ENCODE measurements around the gene EGFL7.
A peak's percentile ranks its signal among the peaks of the same experiment; 100 is the strongest.

EGFL7 gene

DNA sequence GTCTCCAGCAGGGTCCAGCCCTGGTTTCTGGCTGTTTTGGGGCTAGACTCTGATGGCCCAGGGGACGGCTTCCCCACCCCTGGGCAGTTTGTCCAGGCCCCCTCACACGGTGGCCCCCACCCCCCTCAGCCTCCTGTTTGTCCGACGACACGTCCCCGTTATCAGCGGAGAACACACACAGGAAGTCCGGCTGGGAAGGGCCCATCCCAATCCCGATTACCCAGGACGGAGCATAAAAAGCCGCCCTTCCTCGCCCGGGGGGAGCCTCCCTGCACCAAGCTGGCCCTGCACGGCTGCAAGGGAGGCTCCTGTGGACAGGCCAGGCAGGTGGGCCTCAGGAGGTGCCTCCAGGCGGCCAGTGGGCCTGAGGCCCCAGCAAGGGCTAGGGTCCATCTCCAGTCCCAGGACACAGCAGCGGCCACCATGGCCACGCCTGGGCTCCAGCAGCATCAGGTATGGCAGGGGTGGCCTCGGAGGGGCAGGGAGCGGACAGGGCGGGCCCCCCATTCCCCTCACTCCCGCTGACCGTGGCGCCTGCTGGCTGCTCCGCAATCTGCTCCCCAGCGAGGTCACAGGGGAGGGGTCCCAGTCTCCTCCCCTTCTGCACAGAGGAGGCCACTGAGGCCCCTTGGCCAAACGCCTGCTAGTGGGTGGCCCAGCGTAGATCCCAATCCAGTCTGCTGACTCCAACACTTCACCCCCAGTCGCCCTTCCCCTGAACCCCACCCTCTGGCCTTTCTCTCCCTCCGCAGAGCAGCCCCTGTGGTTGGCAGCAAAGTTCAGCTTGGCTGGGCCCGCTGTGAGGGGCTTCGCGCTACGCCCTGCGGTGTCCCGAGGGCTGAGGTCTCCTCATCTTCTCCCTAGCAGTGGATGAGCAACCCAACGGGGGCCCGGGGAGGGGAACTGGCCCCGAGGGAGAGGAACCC is at the start of gene EGFL7:
Gene EGFL7 (plus strand): TSS at position 261 of the 926 bp plus-strand sequence. CDS start 5,367 bp downstream, outside the sequence.
- no peak for DNase-seq (ENCODE audit: low spot score)

DNA sequence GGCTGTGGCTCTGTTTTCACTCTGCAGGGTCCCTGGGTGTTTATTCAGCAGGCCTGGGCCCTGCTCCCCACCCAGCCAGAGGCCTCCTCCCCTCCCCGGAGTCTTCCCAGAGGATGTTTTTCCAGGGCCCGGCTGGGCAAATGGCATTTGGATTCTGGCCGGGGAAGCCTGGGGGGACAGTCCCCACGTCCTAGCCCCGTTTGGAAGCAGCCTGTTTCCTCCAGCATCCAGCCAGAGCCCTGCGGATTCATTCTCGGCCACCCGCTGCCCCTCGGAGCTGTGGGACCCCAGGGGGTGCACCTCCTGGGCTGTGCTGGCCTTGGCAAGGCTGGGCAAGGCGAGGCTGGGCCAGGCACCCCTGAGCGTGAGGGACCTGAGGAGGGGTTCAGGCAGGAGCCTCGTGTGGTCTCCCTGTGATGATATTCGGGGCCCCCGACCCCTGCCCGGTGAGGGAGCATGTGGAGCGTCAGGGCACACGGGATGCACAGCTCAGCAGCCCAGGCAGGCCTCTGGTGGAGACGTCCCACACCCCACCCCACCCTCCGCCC is 48.8 kb upstream of the EGFL7 start:
- DNase-seq (ENCODE audit: low spot score), result no peak

DNA sequence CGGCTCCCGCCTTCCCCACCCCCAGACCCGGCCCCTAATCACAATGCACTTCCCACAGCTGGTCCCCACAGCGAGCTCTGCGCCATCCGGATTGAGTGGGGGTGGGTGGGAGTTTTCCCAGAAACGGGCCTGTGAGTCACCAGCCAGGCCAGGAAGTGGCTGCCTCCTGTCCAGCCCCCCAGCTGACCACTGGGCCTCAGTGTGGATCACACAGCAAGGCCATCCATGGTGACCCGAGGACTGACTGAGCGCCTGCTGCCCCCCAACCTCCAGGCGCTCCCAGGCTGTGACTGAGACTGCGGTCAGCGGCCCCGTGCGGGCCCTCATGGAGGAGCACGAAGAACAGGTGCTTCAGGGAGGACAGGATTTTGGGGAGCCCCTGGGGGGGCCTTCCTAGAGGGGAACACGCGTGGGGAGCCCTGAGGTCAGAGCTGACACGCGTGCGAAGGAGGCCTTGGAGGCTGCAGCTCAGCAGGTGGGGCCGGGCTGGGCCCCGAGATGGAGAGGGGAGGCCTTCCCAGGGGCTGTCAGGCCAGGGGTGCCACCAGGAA is 48.3 kb upstream of the EGFL7 start:
- peak; percentile 56 for DNase-seq (ENCODE audit: low spot score)

DNA sequence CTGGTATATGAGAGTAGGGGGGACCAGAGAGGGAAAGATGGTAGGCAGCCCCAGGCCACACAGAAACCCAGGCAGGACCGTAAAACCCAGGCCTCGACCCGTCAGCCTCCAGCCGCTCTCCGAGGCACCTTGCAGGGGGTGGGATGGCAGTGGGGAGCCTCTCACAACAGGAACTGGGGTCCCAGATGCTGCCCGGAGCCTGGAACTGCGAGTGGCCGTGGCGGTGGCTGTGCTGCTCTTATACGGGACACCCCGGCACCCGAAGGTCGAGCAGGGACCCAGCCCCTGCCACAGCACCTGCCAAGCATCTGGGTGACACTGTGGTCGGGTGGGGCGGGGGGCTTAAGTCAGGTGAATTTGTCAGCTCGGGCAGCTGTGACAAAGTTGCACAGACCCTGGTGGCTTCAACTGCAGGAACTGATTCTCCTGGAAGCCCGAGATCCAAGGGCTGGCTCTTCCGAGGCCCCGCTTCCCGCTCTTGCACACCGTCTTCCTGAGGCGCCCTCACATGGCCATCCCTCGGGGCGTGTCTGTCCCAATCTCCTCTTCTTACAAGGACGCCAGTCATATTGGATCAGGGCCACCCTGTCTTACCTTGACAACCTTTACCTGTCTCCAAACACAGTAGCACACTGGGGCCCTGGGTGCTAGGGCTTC is 47.6 kb upstream of the EGFL7 start:
- no peak for DNase-seq (ENCODE audit: low spot score)

DNA sequence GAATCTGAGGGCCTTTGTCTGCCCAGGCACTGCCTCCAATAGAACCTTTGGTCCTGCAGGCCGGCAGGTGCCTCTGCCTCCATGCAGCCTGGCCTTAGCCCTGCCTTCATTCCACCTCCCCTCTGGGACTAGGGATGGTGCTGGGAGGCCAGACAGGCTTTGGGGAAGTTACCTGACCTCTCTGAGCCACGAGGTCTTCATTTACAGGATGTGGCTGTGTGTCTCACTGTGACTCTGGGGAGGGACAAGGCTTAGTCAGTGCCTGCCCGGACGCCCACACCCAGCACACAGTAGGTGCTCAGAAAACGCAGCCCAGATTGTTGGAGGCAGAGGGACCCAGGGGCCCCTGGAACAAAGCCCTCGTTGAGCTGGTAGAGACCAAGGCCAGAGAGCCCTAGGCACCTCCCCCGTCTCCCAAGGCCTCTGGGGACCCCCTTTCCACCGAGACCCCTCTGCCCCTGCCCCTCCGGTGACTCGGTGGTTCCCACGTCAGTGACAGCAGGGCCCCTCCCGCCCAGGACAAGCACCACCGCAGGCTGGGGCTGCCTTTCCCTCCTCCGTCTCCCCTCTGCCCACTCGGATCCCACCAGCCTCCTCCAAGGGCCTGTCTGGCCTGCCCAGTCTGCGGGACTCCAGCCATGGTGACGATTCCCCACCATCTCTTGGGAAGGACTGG is 46.9 kb upstream of the EGFL7 start:
- no peak for DNase-seq (ENCODE audit: low spot score)

DNA sequence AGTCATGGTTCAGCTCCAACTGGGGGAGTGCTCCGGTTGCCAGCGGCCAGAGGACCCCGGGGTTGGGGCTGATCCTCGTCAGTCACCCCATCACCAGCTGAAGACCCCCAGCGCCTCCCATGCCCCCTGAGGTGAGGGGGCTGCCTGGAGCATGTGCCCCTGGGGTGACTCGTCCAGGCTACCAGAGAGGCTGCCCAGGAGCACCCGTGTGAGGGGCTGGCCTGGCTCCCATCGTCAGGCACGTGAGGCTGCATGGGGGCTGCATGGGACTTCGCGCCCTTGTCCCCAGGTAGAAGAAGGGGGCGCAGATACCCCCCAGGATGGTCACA is 46.4 kb upstream of the EGFL7 start:
- DNase-seq (ENCODE audit: low spot score), result no peak

DNA sequence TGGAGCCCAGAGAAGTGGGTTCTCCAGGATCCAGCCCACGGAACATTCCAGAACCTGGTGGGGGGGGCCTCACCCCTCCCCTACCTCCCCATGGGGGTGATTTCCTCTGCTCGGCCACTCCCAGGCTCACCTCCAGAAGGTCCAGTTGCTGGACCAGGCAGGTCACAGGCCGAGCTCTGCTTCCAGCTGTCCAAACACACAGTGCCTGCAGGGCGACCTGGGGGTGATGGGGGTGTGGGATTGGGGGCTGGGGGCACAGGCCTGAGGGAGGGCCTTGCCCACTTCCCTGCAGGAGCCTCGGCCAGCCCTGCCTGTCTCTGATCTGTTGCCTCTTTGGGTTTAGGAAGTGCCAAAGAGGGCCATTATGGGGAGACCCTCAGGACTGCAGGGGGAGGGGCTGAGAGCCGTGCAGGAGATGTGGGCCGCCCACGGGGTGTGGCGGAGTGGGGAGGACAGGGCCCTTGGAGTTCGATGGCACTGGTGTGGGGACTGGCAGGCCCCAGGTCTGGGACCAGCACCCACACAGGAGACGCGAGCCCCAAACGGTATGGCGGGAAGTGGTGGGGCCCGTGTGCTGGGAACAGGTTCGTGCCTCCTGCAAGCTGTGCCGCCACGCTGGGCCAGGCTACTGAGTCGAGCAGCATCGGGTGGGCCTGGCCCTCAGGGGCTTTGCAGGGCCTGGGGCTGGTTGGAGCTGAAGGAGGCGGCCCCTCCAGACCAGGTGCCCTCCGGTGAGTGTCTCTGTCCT is 45.6 kb upstream of the EGFL7 start:
- DNase-seq (ENCODE audit: low spot score), result no peak

DNA sequence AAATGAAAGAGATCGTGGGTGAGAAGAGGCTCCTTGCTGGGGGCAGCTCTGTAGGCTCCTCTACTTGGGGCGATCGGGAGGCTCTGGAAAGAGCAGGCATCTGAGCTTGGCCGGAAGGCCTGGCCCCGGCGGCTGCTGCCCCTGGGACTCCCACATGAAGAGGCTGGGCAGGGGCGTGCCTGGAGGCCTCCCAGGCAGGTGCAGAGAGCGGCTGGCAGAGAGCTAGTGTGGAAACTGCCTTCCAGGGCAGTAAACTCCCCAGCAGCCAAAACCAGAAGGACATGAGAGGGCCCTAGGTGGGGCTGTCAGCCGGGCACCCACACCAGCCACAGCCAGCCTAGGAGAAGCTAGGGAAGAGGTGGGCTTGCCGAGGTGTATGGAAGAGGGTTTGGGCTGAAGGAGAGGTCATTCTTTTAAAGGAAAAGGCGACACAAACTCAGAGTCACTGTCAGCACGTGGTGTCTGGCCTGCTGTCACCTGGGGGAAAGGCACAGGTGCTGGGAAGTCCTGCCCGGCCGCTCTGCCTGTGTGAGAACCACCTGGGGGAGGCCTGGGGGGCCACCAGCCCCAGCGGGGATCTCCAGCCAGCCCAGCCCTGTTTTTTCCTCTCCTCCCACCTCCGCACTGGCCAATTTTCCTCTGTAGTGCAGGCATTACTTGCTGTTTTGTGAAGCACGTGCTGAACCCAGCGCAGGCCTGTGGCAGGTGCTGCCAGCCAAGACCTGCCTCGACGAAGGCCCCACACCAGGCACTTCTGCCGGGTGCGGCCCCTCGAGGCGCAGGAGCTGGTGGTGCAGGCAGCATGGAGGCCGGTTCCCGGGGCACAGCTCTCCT is 44.8 kb upstream of the EGFL7 start:
- no peak for DNase-seq (ENCODE audit: low spot score)

DNA sequence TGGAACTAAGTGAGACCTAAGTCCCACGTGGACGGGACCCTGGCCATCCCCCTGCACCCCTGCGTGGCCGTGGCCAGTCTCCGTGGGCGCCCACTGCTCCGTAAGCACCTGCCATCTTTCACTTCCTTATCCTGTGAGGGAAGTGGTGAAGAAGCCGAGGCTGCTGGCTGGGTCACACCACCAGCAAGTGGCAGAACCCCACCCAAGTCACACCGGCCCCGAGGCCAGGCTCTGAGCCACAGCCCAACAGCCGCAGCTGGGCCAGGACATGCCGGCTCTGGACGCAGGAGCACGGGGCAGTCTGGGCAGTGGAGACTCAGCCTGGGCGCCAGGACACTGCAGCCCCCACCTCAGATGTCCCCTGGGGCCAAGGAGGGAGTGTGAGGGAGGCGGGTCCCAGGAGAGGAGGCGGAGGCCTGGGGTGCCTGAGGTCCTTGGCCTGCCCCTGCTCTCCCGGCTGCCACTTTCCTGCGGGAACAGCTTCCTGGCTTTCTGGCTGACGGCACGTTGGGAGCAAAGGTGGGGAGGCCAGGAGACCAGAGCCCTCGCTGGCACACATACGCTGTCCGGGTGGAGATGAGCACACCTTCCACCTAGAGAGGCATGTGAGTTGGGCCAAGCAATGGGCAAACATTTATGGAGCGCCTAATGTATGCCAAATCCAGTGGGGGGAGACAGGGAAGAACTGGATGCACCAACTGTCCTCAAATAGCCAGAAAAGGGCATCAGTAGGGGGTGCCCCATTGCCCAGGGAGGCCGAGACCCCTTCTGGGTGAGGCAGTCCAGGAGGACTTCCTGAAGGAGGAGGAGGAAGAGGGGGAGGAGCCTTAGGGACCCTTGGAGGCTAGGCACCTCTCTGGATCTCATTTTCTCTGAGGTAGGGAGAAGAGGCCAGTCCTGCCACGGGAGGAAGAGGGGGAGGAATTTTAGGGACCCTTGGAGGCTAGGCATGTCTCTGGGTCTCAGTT is 43.9 kb upstream of the EGFL7 start:
- DNase-seq (ENCODE audit: low spot score), result no peak

DNA sequence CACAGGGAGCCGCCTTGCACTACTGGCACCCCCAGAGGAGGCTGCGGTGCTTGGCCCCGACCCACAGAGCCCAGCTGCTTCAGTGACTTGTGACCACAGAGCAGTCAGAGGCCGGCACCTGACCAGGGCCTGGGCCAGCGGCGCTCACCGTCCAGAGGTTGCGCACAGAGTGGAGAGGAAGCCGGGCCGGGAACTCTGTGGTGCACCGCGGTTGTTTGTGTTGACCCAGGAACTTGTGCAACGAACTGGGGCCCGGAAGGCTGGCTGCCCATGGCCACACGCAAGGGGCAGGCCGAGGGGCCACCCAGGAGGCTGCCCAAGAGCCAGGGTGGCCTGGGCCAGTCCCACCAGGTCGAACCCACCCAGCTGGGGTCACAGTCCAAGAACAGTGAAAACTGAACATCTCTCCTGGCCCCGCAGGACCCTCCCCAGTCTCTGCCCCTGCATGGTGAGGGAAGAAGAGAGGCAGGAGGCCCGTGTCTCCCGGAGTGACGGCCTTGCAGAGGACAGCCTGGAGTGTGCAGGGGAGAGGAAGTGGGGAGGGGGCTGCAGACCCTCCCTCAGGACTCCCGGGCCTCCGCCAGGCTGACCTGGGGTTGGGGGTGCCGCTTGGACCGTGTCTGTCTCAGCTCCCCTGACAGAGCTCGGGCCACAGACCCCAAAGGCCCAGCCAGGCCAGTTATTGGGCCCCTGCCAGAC is 42.8 kb upstream of the EGFL7 start:
- DNase-seq (ENCODE audit: low spot score), result no peak

DNA sequence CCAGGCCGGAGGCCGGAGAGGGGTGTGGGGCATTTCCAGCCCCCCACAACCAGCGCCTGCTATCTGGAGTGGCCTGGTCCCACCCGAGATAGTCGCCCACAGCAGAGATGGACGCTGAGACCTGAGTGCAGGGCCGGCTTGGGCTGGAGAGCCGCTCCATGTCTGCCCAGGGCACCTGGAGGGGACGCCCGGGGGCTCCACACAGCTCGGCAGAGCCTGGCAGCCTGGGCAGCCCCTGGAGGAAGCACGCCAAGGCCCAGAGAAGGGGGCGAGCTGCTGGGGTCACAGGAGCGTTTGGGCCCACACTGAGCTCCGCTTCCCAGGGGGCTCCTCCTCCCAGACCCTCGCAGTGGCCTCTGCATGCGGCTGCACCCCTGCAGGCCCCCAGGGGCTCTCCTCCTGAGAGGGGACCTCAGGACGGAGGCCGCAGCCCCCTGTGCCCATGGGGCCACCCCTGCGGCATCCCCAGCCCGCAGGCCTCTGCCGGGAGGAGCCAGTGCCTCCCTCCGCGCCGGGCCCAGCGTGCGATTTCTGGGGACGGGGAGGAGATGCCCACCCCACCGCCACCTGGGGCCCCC is 42.2 kb upstream of the EGFL7 start:
- DNase-seq (ENCODE audit: low spot score), result no peak

DNA sequence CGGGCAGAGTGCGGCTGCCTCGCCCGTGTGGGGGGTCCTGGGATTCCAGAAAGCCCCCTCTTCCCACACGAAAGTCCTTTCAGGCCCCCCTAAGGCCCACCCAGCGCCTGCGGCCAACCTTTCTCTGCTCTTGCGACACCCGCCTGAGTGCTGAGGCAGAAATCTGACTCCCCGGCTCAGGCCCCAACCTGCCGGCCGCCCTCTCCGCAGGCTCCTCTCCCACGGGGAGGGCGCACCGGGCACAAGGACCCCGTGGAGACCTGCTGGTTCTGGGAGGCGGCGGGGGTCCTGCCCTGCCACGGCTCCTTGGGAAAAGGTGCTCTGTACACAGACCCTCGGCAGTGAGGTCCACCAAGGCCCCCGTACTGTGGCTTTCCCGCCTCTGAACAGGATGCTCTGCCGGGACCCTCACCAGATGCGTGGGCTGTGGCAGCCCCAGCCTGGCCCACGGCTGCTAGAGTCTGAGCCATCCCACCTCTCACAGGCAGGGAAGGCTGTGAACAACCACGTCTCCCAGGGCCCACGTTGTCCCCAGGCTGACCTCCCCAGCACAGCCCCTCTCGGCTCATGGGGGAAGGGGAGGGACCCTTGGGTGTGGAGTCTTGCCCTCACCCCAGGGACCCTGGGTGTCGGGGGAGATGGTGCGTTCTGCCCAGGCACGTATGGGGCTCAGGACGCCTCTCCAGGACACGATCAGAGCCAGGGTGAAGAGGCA is 41.5 kb upstream of the EGFL7 start:
- DNase-seq (ENCODE audit: low spot score), result no peak

DNA sequence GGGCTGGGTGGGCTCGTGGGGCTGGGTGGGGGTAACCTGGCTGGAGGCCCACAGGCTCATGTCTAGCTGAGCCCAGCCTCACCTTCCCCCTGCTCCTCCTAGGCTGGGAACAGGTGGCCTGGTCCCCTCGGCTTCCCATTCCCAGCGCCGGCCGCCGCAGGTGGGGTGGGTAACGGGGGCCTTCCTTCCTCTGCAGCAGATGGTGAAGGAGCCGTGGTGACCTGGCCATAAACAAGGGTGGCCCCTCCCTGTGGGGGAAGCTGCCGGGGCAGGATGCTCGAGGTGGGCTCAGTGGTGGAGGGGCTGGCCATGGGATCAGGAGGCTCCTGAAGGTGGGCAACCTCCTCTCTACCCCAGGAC is 41.0 kb upstream of the EGFL7 start:
- no peak for DNase-seq (ENCODE audit: low spot score)

DNA sequence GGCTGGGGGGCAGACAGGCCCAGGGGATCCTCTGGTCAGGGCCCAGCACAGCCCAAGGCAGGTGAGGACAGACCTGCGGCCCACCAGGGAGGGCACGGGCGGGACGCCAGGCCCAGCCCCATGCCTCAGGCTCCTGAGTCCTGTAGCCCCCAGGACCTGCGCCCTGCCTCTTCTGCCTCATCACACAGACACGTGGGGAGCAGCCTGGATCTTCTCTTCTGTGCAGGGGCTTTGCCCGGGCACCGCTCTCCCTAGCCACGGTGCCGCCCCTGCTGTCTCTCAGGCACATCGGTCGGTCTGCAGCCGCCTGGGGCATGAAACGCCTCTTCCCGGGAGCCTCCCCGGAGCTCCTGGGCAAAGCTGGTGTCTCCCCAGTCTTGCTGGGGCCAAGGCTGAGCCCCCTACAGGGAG is 40.2 kb upstream of the EGFL7 start:
- no peak for DNase-seq (ENCODE audit: low spot score)

DNA sequence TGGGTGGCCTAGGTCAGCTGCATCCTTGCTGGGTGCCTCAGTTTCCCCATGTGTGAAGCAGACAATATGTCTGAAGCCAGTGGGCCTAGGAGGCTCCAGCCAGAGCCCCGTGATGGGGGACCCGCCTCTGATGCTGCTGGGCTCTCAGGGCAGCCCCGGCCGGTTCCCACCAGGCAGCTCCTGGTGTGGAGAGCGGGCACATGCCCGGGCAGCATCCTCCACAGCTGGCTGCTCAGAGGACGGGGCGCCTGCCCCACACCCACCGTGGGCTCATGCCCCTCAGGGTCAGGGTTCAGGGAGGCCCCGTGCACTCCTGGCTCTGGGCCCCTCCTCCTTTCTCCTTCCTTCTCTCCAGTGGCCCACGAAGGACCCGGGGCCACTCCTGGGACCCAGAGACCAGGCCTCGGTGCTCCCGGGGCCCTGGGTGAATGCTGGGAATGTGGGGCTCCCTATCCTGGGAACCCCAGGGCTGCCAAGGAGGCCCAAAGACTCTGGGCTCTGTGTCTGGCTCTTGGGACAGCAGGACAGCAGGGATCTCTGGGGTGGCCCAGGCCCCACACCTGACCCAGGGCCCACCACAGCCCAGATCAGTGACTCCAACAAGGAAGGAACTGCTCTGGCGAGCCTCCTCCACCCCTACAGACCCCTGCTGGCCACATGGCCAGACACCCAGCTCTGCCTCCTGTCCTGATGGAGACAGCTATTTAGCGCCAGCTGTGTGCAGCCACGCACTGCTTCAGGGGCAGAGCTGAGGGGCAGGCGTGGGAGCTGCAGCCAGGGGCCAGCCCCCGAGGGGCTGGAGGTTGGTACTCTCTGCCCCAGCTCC is 39.5 kb upstream of the EGFL7 start:
- no peak for DNase-seq (ENCODE audit: low spot score)

DNA sequence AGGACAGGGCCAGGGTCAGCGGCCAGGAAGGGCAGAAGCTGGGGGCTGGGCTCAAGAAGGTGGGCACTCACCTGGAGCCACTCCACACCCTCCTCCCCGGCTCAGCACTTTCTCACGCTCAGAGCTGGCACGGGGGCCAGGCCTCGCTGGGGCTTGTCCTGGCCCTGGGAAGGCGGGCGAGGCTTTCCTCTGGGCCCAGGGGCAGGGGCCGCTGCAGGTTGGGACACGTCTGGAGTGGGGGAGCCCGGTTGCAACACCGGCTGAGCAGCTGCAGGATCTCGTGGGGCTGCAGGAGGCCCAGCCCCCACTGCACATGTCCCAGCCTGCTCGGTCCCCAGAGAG is 38.9 kb upstream of the EGFL7 start:
- no peak for DNase-seq (ENCODE audit: low spot score)
